Muscle of arm (tissue), 12 donors: ENCODE measurements around the gene MKRN1. TPM values are rescaled to one million over a fixed set of nuclear protein-coding genes. Genes with fewer than 3 reads are reported as not detected.
"Not testable (repeated sequence)": the region's sequence is repeated elsewhere in the genome, so short reads cannot be mapped to it uniquely, and the experiment has no call there.

Experiments
- DNase-seq: peaks from one replicate; pipeline ENCODE4 v3.0.0-alpha.2; 2013
- polyA plus RNA-seq, 12 donors: library from polyadenylated mRNA; unstranded; fragments of 120-200 nt; gene quantifications; one replicate each; pipeline ENCODE4 v1.2.1, GENCODE V29; 2013; ENCODE audit not compliant: insufficient read length in 12 of 12

MKRN1 gene
- polyA plus RNA-seq, 12 donors = 55.9 to 111 (median 82.9) TPM; not detected in 1

DNA sequence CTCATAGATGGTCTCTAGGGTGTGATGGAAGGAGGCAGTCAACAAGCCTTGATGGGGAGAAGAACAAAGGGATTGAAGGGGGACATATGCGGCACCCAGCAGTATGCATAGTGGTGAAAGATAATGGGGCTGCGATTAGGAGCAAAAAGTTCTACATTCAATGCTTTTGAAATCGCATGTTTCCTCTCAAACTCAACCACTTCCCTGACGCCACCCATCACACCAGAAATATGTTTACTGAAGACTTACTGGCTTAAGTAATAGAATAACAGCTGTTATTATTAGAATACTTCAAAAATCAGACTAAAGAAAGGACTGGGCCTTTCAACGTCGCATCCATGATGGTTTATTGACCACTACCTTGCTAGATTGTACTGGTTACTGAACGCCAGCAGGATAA is 31.5 kb downstream of the MKRN1 start:
- no peak for DNase-seq

DNA sequence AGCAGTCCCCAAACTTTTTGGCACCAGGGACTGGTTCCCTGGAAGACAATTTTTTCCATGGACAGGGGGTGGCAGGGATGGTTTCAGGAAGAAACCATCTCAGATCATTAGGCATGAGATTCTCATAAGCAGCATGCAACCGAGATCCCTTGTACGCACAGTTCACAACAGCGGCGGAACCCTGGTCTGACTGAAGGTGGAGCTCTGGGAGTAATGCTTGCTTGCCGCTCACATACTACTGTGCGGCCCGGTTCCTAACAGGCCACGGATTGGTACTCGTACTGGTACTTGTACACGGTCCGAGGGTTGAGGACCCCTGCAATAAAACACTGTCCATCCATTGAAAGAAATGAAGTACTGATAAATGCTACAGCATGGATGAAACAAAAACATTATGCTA is 32.8 kb downstream of the MKRN1 start:
- DNase-seq = no peak

GRCh38 chr7:140441519-140441918 is 37.8 kb downstream of the MKRN1 start:
- DNase-seq = no peak

GRCh38 chr7:140440593-140440992 is 38.7 kb downstream of the MKRN1 start:
- DNase-seq = no peak

GRCh38 chr7:140439359-140439758 is 39.9 kb downstream of the MKRN1 start:
- no peak for DNase-seq

DNA sequence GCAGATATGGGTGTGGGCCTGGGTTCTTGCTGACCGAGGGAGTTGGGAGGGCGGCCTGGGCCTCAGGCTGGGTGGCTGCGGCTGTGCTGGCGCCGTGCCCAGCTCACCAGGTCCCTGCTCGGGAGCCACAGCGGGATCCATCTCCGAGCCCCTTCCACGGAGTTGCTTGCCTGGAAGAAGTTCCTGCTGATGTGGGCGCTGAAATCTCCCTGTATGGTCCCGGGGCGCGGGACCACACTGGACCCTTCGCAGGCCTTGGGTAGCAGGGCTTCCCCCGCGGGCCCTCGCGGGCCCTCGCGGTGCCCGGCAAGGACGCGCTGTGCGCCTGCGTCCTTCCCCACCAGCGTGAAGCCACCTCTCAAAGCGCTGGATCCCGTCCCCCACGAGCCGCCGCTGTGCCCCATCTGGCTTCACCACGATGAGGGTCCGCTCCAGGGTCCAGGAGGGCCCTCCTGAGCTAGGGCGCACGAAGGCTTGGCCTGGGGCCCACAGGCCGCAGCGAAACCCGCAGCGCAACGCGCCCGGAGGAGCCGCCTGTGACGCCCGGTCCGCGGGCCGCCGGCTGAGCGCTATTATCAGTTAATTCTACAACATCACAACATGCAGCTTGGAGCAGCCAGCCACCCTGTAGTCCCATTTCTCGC is 43.9 kb downstream of the MKRN1 start:
- DNase-seq = no peak

DNA sequence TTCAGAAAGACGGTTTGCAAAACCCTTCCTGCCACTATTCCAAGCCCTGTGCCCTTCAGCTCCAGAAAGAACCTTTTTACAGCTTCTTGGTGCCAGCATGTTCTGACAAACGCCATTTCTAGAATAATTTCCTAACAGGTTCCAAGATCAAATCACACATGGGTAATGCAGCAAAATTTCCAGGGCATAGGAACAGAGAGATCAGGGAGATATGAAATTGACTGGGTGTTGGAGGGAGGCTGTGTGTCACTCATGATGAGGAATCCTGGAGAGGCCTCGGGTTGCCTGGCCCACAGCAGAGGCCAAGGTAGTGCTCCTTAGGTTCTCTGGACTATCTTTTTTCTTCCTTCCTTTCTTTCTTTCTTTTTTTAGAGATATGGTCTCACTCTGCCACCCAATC is 45.9 kb downstream of the MKRN1 start:
- no peak for DNase-seq

DNA sequence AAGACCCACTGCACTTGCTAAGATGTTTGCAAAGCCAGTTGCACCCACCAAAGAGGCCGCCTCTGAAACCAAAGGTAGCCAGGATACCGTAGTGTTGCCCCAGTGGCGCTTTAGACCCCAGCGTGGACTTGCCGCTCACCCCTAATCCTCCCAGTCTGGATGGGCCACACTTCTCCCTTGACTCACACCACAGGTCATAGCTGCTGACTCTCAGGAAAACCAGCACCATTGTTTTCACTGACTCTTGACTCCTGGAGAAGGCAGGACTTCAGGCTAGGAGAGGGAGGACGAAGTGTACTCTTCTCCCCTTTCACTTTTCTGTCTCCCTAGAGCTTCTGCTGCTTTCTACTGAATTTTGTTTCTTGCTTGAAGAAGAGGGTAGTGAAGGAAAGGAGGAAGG is 53.2 kb downstream of the MKRN1 start:
- DNase-seq = no peak

- no peak for DNase-seq
Measured at GRCh38 chr7:140425718-140426117, 53.6 kb downstream of the MKRN1 start.

DNA sequence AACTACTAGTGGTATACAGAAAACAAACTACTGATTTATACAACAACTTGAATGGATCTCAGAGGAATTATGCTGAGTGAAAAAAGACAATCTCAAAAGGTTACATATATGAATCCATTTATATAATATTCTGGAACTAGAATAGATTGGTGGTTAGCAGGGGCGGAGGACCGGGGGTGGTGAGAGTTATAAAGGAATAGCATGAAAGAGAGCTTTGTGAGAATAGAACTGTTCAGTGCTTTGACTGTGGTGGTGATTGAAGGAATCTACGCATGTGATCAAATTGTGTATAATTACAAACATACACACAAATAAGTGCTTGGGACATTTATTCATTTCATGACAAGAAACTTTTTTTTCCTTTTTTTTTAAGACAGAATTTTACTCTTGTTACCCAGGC is 55.8 kb downstream of the MKRN1 start:
- no peak for DNase-seq

DNA sequence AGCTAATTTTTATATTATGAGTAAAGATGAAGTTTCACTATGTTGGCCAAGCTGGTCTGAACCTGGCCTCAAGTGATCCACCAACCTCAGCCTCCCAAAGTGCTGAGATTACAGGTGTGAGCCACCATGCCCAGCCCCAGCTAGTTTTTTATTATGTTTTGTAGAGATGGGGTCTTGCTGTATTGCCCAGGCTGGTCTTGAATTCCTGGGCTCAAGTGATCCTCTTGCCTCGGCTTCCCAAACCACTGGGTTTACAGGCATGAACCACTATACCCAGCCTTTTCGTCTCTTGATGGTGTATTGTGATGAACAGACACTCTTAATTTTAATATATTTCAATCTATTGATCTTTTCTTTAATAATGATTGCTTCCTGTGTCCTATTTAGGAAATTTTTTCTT is 57.8 kb downstream of the MKRN1 start:
- no peak for DNase-seq

- DNase-seq = no peak
Measured at GRCh38 chr7:140418653-140419052, 60.7 kb downstream of the MKRN1 start.

GRCh38 chr7:140418156-140418472 is 61.2 kb downstream of the MKRN1 start:
- DNase-seq = not testable (repeated sequence)

GRCh38 chr7:140417456-140418155 is 61.7 kb downstream of the MKRN1 start:
- no peak for DNase-seq

GRCh38 chr7:140416560-140416959 is 62.7 kb downstream of the MKRN1 start:
- DNase-seq = no peak

DNA sequence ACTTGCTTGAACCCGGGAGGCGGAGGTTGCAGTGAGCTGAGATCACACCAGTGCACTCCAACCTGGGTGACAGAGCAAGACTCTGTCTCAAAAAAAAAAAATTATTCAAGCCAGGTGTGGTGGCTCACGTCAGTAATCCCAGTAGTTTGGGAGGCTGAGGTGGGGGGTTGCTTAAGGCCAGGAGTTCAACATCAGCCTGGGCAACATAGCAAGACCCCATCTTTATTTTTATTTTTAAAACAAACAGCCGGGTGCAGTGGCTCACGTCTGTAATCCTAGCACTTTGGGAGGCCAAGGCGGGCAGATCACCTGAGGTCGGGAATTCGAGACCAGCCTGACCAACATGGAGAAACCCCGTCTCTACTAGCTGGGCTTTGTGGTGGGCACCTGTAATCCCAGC is 63.5 kb downstream of the MKRN1 start:
- not testable (repeated sequence) for DNase-seq

DNA sequence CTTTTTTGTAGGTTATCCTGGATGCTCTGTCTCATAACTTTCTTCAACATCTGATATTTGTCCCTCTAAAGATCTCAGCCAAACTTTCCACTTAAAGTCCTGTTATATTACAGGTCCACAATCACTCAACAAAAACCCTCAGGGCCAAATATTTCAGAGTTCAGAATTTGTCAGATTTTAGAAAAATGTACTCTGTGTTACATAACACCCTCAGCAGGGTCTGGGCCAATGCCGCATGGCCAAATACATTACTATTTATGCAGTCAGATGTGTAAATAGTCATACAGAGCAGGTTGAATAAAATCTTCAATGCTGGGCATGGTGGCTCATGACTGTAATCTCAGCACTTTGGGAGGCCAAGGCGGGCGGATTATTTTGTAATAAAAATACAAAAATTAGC is 63.9 kb downstream of the MKRN1 start:
- no peak for DNase-seq

GRCh38 chr7:140404565-140405065 is 74.7 kb downstream of the MKRN1 start:
- DNase-seq = no peak

GRCh38 chr7:140403878-140404564 is 75.3 kb downstream of the MKRN1 start, which contains the start of gene RAB19:
Gene RAB19, plus strand, starts transcription at chr7:140404058. Its CDS starts 3,589 bp downstream, at chr7:140407647.
- no peak for DNase-seq
